Measurements from ENCODE around the gene MPV17. TPM values are rescaled to one million over a fixed set of nuclear protein-coding genes. Genes with fewer than 3 reads are reported as not detected.
"Not testable (repeated sequence)": the region's sequence is repeated elsewhere in the genome, so short reads cannot be mapped to it uniquely, and the experiment has no call there.

MPV17 gene, protein sequence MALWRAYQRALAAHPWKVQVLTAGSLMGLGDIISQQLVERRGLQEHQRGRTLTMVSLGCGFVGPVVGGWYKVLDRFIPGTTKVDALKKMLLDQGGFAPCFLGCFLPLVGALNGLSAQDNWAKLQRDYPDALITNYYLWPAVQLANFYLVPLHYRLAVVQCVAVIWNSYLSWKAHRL
- polyA plus RNA-seq (ENCODE audit: insufficient read length in 4 of 4) = 10 to 100 TPM; 72.0 to 89.4 (median 81.4) TPM

DNA sequence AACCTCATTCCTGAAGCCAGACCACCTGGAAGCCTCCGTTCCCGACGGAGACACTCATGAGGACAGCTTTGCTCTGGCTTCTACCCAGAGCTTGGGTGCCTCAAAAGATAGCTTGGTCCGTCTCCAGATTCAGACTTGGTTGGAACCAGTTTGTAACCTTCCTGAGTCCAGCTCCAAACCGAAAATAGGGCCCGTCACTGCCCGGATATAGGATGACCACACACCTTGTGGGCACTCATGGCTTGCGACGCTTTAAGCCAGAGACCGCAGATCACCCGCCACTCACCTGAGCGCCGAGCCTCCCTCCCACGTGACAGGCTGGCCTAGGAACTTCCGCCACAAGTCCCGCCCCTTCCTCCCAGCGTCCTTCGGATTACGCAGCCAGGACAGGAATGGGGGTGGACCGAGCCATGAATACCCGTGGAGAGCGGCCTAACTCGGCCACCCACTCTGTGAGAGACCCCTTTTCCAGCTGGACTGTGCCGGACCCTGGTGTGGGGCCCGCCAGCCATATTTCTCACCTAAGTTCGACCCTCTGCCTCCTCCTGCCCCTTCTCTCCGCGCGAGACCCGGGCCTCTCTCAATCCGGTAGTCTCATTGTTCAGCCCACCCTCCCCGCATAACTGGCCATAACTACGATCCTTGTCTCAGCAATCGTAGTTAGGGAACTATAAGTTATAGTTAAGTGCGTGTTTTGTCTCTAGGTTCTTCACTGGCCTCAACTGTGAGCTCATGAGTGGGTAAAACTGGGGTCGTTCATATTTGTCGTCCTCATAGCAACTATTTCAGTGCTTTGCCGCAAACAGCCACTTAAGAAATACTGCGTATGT is at the start of gene MPV17:
Gene MPV17, minus strand, starts transcription at position 332 of the 830 bp plus-strand sequence. CDS start 580 bp downstream, outside the sequence.
- peak; percentile 75 to 89 (median 82) for DNase-seq (ENCODE audit: low read depth in 4 of 4, low spot score in 3 of 4)

DNA sequence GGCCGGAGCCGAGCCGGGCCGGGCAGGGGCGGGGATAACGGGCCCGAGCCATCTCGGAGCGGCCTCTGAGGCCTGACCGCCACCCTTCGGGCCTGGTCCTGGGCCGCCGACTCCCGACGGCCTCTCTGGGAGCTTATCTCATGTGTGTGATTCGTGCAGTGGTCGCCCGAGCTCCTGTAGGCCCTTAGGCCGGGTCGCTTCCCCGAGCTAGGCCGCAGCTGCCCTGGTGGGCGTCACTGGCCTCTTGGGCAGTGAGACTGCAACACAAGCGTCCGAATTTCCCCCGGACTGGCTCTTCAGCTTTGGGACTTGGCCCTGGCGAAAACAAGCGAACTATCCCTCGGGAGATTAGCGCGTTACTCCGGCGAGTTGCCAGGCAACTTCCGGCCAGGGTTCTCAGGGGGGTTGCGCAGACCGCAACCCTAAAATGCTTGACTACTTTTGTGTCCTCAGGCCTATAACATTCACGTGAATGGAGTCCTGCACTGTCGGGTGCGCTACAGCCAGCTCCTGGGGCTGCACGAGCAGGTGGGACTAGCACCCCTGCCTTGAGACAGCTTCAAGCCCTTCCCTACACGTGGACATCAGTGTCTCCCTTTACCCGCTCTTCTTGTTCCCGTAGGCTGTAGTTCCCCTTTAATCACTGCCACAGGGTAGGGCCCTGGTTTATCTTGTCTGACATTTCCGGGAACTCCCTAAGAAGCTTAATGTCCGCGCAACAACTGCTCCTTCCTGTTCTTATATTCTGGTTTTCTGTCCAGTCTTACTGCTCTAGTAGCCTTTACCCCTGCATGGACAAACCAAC is 48.1 kb upstream of the MPV17 start:
- no peak for DNase-seq (ENCODE audit: low read depth in 4 of 4, low spot score in 3 of 4)

DNA sequence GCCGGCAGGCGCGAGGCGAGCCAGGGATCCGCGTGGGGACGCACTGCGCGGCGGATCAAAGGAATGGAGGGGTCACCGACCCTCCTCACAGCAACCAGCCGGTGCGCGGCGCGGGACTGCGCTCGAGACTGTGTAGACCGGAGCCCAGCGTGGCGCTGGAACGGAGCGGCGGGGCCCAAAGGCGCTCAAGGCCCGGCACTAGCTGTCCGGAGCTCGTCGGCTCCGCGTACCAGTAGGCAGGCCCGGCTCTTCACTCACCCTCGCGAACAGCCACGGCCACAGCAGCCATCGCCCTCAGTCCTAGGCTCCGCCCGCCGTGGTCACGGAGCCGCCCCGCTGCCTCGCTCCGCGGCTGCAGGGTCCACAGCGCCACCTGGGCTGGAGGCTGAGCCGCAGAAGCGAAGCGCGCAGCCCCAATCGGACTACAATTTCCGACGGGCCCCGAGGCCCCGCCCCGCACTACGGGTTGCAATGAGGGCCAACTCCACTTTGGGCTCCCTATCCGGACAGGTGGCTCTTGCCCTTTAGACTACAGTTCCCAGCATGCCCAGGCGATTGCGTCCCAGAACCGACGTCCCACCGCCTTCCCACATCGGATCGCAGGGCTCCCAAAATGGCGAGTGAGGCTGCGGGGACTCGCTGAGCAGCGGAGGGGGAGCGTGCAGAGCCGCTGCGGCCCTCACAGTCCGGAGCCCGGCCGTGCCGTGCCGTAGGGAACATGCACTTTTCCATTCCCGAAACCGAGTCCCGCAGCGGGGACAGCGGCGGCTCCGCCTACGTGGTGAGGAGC is 47.3 kb upstream of the MPV17 start, which contains the start of the genes EIF2B4 and SNX17:
Gene EIF2B4, minus strand, starts transcription at position 313 of the 790 bp plus-strand sequence. Its CDS starts 24 bp downstream, at position 289.
Gene SNX17, plus strand, starts transcription at position 591 of the 790 bp plus-strand sequence. Its CDS starts 128 bp downstream, at position 719.
- DNase-seq (ENCODE audit: low read depth in 4 of 4, low spot score in 3 of 4) = peak; percentile 98 to 99 (median 98)

DNA sequence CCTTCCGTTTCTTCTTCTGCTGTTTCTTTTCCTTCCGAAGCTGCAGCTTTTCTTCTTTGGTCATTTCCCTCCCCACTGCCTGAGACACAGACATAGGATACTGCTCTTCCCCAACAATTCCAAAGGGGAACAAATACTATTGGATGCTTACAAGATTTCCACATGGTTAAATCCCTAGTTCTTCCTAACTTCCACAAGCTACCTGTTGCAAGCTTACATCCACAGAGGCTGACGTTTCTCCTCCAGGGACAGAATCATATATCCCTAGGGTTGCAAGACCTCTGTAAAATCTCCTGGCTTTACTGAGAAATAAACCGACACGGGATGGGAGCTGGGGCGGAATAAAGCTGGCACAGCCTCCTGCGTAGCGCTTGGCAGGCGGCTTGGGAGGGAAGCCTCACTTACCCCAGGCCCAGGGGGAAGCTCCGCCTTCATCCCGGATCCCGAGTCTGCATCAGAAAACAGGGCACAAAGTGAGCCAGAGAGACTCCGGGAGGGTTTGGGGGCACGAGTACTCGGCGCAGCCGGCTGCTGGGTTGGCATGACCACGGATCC is 46.7 kb upstream of the MPV17 start:
- DNase-seq (ENCODE audit: low read depth in 4 of 4, low spot score in 3 of 4) = no peak

DNA sequence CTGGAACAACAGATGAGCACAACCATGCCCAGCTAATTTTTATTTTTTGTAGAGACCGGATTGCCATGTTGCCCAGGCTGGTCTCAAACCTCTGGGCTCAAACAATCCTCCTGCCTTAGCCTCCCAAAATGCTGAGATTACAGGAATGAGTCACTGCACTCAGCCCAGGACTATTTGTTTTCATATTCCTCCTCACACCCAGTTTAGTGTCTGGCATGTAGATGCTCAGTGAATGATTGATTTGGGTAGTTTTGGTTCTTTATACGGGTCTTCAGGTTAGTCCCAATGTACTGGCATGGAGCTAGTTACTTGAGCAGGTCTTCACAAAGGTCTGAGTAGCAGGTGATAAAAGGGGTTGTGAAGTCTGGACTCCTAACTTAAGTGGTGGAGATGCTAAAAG is 41.0 kb upstream of the MPV17 start:
- no peak for DNase-seq (ENCODE audit: low read depth in 4 of 4, low spot score in 3 of 4)

DNA sequence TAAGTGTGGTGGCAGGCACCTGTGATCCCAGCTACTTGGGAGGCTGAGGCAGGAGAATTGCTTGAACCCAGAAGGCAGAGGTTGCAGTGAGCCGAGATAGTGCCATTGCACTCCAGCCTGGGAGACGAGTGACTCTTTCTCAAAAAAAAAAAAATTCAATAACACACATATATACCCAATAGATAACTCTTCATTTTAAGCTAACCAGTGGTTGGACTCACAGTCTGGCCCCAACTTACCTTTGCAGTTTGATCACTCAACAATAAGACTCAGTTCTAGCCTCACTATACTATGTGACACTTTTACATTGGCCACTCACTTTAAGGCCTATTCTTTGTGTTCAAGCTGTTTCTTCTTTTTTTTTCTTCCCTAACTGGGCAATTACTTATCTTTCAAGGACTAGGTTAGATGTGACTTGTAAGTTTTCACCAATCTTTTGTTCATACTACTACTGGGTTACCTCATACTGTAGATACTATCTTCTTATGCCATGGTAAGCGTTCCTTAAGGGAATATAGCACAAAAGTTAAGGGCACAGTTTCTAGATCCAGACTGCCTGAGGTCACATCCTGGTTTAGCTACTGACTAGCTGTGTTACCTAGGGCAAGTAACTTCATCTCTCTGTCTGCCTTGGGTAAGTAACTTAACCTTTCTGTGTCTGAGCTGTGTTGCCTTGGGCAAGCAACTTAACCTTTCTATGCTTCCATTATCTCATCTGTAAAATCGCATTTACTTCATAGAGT is 40.0 kb upstream of the MPV17 start:
- DNase-seq (ENCODE audit: low read depth in 4 of 4, low spot score in 3 of 4) = no peak

DNA sequence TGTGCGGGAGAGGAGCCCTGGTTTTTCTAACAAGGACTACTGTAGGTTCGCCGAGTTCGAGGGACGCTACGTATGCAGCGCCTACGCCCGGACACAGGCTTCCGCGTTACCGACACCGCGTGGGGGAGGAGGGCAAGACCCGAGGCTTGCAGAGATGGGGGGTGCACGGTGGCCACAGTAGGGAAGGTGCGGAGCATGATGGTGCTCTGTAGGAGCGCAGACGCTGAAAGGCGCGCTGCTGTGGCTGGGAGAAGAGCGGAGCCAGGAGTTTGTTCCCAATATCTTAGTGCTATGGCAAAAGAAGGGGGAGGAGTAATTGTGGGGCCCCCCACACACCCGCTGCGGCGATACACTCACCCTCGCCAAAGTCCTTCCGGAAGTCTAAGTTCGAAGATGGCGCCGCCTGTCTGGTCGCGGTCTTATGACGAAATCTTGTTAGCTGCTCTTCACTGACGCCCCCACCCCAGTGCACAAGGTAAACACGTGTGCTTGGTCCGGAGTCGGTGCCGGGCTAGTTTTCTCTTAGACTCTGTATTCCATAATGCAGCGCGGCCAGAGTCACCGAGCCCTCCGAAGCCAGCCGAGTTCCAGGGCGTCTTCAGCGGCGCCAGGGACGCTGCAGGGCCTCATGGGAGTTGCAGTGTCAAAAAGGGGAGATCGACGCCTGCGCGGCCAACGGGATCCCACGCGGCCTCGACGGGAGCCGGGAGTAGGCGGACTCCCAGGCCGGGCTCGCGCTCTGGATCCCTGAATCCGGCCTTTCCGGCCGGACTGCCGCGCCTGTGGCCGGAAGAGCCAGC is 33.7 kb upstream of the MPV17 start, which contains the start of gene GTF3C2:
Gene GTF3C2, minus strand, starts transcription at position 383 of the 800 bp plus-strand sequence. CDS start 13,210 bp downstream, outside the sequence.
- DNase-seq (ENCODE audit: low read depth in 4 of 4, low spot score in 3 of 4) = peak; percentile 92 to 97 (median 95)

DNA sequence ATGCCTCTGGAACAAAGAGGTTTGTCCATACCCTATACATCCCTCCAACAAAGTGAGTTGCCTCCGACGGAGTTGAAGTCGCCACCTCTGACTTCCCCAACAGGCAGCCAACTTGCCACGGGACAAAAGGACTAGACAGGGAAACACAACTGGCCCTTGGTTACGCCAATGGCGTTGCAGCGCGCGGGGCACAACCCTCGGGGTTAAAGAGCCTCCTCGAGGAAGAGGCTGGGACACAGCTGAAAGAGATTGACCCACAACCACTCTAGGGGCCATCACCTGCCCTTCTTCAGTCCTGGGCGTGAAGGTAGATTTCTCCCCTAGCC is 33.1 kb upstream of the MPV17 start:
- no peak for DNase-seq (ENCODE audit: low read depth in 4 of 4, low spot score in 3 of 4)

DNA sequence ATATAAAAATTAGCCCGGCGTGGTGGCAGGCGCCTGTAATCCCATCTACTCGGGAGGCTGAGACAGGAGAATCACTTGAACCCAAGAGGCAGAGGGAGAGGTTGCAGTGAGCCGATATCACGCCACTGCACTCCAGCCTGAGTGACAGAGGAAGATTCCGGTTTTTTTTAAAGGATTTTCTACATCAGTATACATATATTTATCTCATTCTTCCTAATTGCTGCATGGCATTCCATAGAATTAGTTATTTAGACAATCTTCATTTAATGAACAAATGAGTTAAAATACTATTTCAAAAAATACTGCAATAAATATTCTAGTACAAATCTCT is 31.7 kb upstream of the MPV17 start:
- DNase-seq (ENCODE audit: low read depth in 4 of 4, low spot score in 3 of 4) = no peak

DNA sequence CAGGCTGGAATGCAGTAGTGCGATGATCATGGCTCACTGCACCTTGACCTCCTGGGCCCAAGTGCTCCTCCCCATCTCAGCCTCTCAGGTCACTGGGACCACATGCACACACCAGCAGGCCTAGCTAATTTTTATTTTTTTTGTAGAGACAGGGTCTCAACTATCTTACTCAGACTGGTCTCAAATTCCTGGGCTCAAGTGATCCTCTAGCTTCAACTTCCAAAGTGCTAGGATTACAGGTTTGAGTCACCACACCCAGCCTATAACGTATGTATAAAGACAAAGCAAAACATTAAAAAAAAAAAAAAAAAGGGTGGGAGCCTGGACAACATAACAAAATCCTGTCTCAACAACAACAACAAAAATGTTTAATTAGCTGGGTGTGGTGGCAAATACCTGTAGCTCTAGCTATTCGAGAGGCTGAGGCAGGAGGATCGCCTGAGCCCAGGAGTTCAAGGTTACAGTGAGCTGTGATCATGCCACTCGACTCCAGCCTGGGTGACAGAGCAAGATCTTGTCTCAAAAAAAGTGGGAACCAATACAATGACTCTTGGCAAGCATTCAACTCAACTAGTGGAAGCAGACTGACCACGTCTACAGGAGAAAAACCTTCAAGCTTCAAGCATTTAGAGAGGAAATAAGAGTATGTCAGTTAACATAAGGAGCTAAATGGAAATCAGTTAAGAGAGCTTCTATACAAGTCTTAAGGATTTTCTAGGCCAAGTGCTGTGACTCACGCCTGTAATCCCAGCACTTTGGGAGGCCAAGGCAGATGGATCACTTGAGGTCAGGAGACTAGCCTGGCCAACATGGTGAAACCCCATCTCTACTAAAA is 31.1 kb upstream of the MPV17 start:
- no peak for DNase-seq (ENCODE audit: low read depth in 4 of 4, low spot score in 3 of 4)

DNA sequence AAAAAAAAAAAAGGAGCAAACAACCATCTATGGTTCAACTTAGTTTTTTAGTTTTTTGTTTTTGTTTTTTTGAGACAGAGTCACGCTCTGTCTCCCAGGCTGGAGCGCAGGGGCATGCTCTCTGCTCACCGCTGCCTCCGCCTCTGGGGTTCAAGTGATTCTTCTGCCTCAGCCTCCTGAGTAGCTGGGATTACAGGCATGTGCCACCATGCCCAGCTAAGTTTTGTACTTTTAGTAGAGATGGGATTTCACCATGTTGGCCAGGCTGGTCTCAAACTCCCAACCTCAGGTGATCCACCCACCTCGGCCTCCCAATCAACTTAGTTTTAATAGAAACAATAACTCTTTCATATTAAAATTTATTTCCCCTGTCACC is 30.5 kb upstream of the MPV17 start:
- DNase-seq (ENCODE audit: low read depth in 4 of 4, low spot score in 3 of 4) = not testable (repeated sequence)

DNA sequence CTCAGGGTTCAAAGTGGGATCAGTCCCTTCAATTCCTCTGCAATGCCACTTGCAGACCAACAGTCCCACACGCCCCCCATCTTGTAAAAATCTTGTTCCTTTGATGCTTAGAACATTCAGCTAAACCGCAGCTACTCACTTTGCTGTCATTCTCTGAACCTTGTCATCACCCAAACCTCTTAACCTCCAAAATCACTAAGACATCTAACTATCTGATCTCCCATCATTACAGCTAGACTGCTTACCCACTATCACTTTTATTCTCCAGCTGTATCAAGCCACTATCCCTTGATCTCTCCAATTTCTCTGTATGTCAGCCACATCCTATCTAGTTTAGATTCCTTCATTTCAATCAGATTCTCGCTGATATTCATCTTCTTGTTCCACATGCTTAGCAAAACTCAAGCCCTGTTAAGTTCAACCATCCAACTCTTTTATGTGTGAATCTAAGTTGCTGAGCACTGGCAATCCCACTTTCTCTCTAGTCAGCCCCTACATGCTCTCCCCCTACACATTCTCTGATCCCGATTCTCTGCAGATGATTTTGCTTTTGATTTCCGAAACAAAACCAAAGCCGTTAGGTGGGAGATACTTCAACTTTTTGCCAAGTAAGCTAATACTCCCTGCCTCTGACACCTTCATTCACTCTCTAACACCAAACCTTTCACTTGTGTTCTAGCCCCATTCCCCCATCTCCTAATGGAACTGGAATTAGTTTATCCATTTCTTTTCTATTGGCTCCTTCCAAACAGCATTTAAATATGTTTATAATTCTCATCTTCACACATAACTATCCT is 29.1 kb upstream of the MPV17 start:
- no peak for DNase-seq (ENCODE audit: low read depth in 4 of 4, low spot score in 3 of 4)

DNA sequence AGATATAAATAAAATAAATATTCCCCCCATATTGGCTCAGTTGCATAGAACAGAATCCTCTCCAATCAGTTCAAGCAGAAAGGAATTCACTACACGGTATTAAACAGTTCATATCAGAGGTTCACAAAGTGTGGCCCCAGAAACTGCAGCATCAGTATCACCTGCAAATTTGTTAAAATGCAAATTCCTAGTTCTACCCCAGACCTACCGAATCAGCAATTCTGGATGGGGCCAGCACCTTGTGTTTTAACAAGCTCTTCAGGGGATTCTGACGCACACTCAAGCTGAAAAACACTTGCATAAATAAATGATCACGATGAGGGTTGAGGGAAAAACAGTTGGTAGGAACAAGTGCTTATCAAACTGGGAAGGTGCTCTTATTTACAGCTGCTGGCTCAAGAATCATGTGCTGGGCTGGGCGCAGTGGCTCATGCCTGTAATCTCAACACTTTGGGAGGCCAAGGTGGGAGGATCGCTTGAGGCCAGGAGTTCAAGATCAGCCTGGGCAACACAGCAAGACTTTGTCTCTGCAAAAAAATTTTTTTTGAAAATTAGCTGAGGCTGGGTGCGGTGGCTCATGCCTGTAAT is 27.3 kb upstream of the MPV17 start:
- DNase-seq (ENCODE audit: low read depth in 4 of 4, low spot score in 3 of 4) = no peak

DNA sequence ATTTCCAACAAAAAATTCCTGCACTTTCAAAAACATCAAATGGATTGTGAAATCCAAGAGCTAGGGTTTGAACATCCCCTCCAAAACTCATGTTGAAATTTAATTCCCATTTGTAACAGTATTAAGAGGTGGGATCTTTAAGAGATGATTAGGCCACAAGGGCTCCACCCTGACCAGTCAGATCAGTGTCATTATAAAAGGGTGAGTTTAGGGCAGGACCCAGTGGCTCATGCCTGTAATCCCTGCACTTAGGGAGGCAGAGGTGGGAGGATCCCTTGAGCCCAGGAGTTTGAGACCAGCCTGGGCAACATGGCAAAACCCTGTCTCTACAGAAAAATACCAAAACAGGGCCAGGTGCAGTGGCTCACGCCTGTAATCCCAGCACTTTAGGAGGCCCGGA is 24.7 kb upstream of the MPV17 start:
- no peak for DNase-seq (ENCODE audit: low read depth in 4 of 4, low spot score in 3 of 4)

DNA sequence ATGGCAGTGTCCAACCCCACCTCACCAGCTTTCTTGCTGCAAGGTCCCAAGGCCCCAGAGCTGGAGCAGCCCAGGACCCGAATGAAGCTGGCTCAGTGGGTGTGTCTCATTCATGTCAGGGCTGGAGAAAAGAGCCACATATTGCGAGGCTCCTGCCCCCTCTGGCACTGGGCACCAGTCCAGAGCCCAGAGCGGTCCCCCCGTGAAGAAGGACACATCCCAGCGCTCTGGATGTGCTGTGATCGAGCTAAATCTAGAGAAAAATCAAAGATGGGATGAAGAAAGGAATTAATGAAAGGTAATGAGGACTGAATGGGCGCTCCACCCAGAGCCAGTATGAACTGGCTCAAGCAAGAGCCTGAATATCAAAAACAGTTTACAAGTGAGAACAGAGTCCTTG is 13.3 kb upstream of the MPV17 start:
- DNase-seq (ENCODE audit: low read depth in 4 of 4, low spot score in 3 of 4) = no peak

DNA sequence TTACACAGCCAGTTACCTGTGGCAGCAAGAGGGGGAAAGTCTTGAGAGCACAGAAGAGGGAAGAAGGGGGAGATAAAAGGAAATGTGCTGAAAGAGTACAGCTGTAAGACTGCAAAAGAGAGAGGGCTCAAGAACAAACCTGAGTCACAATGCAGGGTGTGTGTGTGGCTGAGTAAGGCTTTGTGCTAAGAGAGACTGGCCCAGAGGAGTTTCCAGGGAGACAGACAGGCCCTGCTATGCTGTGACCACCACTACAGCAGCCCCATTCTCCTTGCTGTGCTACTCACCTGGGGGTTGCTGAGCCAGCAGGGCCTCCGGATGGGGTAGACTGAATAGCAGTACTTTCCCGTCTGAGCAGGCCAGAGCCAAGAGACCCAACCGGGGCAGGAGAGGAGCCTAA is 12.4 kb upstream of the MPV17 start:
- DNase-seq (ENCODE audit: low read depth in 4 of 4, low spot score in 3 of 4) = no peak

DNA sequence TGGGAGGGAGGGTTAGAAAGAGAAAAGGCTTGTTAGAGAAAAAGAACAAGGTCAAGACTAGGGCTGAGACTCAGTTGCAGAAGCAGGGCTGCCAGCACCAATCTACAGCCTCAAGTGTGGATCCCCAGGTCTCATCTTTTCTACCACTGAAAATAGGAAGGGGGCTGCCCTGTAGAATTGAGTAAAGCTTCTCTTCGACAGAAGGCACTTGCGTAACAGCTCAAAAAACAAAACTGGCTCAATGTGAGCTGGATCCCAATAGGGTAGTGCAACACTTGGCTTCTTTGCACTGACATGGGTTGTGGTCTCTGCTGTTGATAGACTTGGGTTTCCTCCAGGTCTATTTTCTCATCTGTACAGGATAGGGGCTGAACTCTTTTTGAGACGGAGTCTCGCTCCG is 1.8 kb upstream of the MPV17 start:
- no peak for DNase-seq (ENCODE audit: low read depth in 4 of 4, low spot score in 3 of 4)
